Osteocyte (in vitro differentiated cells): ENCODE measurements around the gene UGDH. TPM values are rescaled to one million over a fixed set of nuclear protein-coding genes. Genes with fewer than 3 reads are reported as not detected.
A peak's percentile ranks its signal among the peaks of the same experiment; 100 is the strongest.

Experiments
- DNase-seq: peaks from one replicate; pipeline ENCODE4 v3.0.0; 2021; ENCODE audit warnings: mixed read lengths; ENCODE audit not compliant: unreplicated experiment; ENCODE audit errors: extremely low spot score
- H3K27ac Mint-ChIP-seq: one replicate; pipeline ENCODE4 v1.8.0; 2021; ENCODE audit warnings: mild to moderate bottlenecking, mixed read lengths; ENCODE audit not compliant: unreplicated experiment
- H3K27me3 Mint-ChIP-seq: one replicate; pipeline ENCODE4 v1.8.0; 2021; ENCODE audit warnings: mixed read lengths; ENCODE audit not compliant: unreplicated experiment
- H3K36me3 Mint-ChIP-seq: one replicate; pipeline ENCODE4 v1.8.0; 2021; ENCODE audit warnings: mixed read lengths; ENCODE audit not compliant: unreplicated experiment
- H3K4me1 Mint-ChIP-seq: one replicate; pipeline ENCODE4 v1.8.0; 2021; ENCODE audit warnings: mixed read lengths; ENCODE audit not compliant: unreplicated experiment
- H3K4me3 Mint-ChIP-seq: one replicate; pipeline ENCODE4 v1.8.0; 2021; ENCODE audit warnings: mild to moderate bottlenecking, moderate library complexity, mixed read lengths; ENCODE audit not compliant: unreplicated experiment
- H3K9me3 Mint-ChIP-seq: one replicate; pipeline ENCODE4 v1.8.0; 2021; ENCODE audit warnings: mixed read lengths; ENCODE audit not compliant: unreplicated experiment
- CTCF ChIP-seq: fragments of 200-600 bp; sonication (generic); IDR thresholded peaks from 2 replicates; pipeline ENCODE4 v1.5.0; 2021; ENCODE audit warnings: antibody characterized with exemption, mild to moderate bottlenecking, moderate library complexity
- total RNA-seq: library from RNA; stranded (reverse); gene quantifications from 2 replicates; pipeline ENCODE4 v1.2.1, GENCODE V29; 2021

UGDH gene
- total RNA-seq, 1 donor from 2014 or later: 200 TPM

GRCh38 chr4:39530682-39531081 lies 3.4 kb upstream of the UGDH start:
- peaks cover 35% of the 10 kb centered on the region for H3K36me3 Mint-ChIP-seq
- TF ChIP-seq CTCF: no peak
- H3K9me3 Mint-ChIP-seq: peaks cover 17% of the 10 kb centered on the region
- H3K27me3 Mint-ChIP-seq: no peaks in the 10 kb centered on the region
- no peak overlapping the region for H3K4me3 Mint-ChIP-seq
- no peak for DNase-seq
- peak overlapping the region; percentile 7 for H3K27ac Mint-ChIP-seq
- H3K4me1 Mint-ChIP-seq: peaks cover 15% of the 10 kb centered on the region

GRCh38 chr4:39529534-39529933 lies 2.3 kb upstream of the UGDH start:
- TF ChIP-seq CTCF: no peak
- H3K4me1 Mint-ChIP-seq: peaks cover 26% of the 10 kb centered on the region
- peaks cover 17% of the 10 kb centered on the region for H3K9me3 Mint-ChIP-seq
- no peaks in the 10 kb centered on the region for H3K27me3 Mint-ChIP-seq
- DNase-seq: no peak
- H3K27ac Mint-ChIP-seq: peak overlapping the region; percentile 31
- peak overlapping the region; percentile 10 for H3K4me3 Mint-ChIP-seq
- peaks cover 32% of the 10 kb centered on the region for H3K36me3 Mint-ChIP-seq

DNA sequence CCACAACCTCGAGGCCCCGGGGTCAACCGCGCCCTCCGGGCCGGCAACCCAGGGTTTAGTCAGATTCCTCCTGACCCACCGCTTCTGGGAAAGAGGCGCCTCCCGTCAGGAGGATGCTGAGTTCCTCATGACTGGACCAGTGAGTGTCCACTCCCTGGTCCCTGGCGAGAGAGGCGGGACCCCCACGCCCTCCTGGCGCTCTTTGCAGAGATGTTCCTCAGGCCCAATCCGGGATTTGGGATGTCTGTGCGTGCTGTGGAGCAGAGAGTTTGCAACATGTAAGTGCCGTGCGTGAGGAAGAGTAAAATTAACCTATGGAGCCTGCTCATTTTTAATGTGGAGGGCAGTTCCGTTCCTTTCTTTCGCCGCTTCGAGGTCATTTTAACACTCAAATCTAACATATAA lies 824 bp upstream of the UGDH start:
- Mint-ChIP-seq H3K36me3 (peaks cover 29% of the 10 kb centered on the region), H3K27me3 (no peaks in the 10 kb centered on the region), H3K27ac (peak overlapping the region; percentile 98), H3K9me3 (peaks cover 17% of the 10 kb centered on the region), H3K4me3 (peak overlapping the region; percentile 98), H3K4me1 (peaks cover 40% of the 10 kb centered on the region)
- TF ChIP-seq CTCF: peak; percentile 4
- DNase-seq: no peak

DNA sequence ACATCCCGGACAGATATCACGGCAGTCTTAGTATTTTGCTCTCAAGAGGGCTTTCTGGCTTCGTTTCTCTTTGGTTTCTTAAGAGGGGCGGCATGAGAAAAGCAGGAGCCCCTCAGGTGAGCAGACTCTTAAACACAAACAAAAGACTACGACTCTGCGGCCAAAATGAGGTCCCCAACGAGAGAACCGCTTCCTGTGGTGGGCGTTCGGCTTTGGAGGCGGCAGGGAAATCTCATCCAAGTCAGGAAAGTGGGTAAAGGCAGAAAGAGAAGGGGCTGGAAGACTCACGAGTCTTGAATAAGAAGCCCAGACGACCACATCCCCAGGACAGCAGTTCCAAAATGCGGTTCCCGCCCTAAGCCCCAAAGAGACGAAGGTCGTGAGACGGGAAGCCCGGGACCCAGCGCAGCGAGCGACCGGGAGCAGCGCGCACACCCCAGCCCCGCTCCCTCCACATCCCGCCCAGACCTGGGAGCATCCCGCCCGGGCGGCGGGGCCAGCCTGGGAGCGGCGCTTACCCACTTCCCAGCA lies 409 bp downstream of the UGDH start:
- H3K27ac Mint-ChIP-seq: peak overlapping the region; percentile 98
- no peak for DNase-seq

More for the DNA sequence above, 409 bp downstream of the UGDH start:
- peaks cover 16% of the 10 kb centered on the region for H3K36me3 Mint-ChIP-seq
- H3K9me3 Mint-ChIP-seq: peaks cover 11% of the 10 kb centered on the region
- peak overlapping the region; percentile 98 for H3K4me3 Mint-ChIP-seq
- no peaks in the 10 kb centered on the region for H3K27me3 Mint-ChIP-seq
- TF ChIP-seq CTCF: no peak
- peaks cover 53% of the 10 kb centered on the region for H3K4me1 Mint-ChIP-seq
